GM19328 (cell line): ENCODE data around the gene PPP1R37.

Source experiments
- ATAC-seq: cut with Tn5 transposase; IDR thresholded peaks from one replicate; pipeline ENCODE4 v1.9.1; 2021; ENCODE audit warnings: mild to moderate bottlenecking, moderate library complexity; ENCODE audit not compliant: unreplicated experiment

Gene PPP1R37

GRCh38 chr19:45187421-45188100, 94.6 kb downstream of the PPP1R37 start:
- ATAC-seq, result no peak

- ATAC-seq, result no peak
These were observed 97.0 kb downstream of the PPP1R37 start for GRCh38 chr19:45189971-45190370.

GRCh38 chr19:45191375-45191774, 98.4 kb downstream of the PPP1R37 start:
- ATAC-seq, result no peak

- no peak for ATAC-seq
These were observed 102.8 kb downstream of the PPP1R37 start for GRCh38 chr19:45195764-45196163.
